GM19467 (cell line): Measurements from ENCODE around the gene SPINK8.
"Not testable (repeated sequence)": the region's sequence is repeated elsewhere in the genome, so short reads cannot be mapped to it uniquely, and the experiment has no call there.

Source experiments
- ATAC-seq: cut with Tn5 transposase; IDR thresholded peaks from one replicate; pipeline ENCODE4 v1.9.1; 2021; ENCODE audit warnings: mild to moderate bottlenecking, moderate library complexity; ENCODE audit not compliant: unreplicated experiment

Gene SPINK8

GRCh38 chr3:48331706-48332435, 1.6 kb downstream of the SPINK8 start:
- not testable (repeated sequence) for ATAC-seq

- no peak for ATAC-seq
Measured at GRCh38 chr3:48320996-48321395, 12.5 kb downstream of the SPINK8 start.

GRCh38 chr3:48318713-48319468, 14.6 kb downstream of the SPINK8 start:
- ATAC-seq: no peak

- ATAC-seq: no peak
Measured at GRCh38 chr3:48314542-48314941, 18.9 kb downstream of the SPINK8 start.

- ATAC-seq: no peak
Measured at GRCh38 chr3:48306860-48307530, 26.5 kb downstream of the SPINK8 start.

GRCh38 chr3:48306290-48306689, 27.2 kb downstream of the SPINK8 start:
- no peak for ATAC-seq

- ATAC-seq: no peak
Measured at GRCh38 chr3:48305396-48305795, 28.1 kb downstream of the SPINK8 start.

- ATAC-seq: no peak
Measured at GRCh38 chr3:48303021-48303420, 30.4 kb downstream of the SPINK8 start.

- ATAC-seq: no peak
Measured at GRCh38 chr3:48301800-48302166, 31.7 kb downstream of the SPINK8 start.

GRCh38 chr3:48301020-48301799, 32.3 kb downstream of the SPINK8 start, which contains the start of gene NME6:
Gene NME6 (minus strand): TSS chr3:48301367.
- peak; percentile 67 for ATAC-seq

- no peak for ATAC-seq
Measured at GRCh38 chr3:48299746-48300712, 33.4 kb downstream of the SPINK8 start.

GRCh38 chr3:48297111-48297810, 36.2 kb downstream of the SPINK8 start:
- ATAC-seq: no peak

- ATAC-seq: no peak
Measured at GRCh38 chr3:48296699-48297098, 36.8 kb downstream of the SPINK8 start.

- no peak for ATAC-seq
Measured at GRCh38 chr3:48294611-48295263, 38.7 kb downstream of the SPINK8 start.

GRCh38 chr3:48289659-48290058, 43.8 kb downstream of the SPINK8 start:
- ATAC-seq: no peak

GRCh38 chr3:48287034-48287433, 46.4 kb downstream of the SPINK8 start:
- no peak for ATAC-seq

- no peak for ATAC-seq
Measured at GRCh38 chr3:48286308-48286707, 47.2 kb downstream of the SPINK8 start.

- no peak for ATAC-seq
Measured at GRCh38 chr3:48285675-48286074, 47.8 kb downstream of the SPINK8 start.

- ATAC-seq: no peak
Measured at GRCh38 chr3:48285132-48285531, 48.3 kb downstream of the SPINK8 start.
